Epithelial cell of prostate (primary cell): ENCODE results near the gene ATP6V1A.

ENCODE experiments used
- DNase-seq: peaks from one replicate; pipeline ENCODE4 v3.0.0-alpha.2; 2011; ENCODE audit warnings: low read depth, low spot score
- H3K27ac ChIP-seq: fragments of 450-650 bp; 2 replicates; pipeline ENCODE4 v1.5.1; 2017; ENCODE audit warnings: mild to moderate bottlenecking

Gene ATP6V1A

GRCh38 chr3:113745756-113746547 is 883 bp upstream of the ATP6V1A start, which contains the start of gene NAA50:
TSS of gene NAA50 (minus strand) at chr3:113746249. CDS start at chr3:113745949, 300 bp downstream.
- peak within 1 kb of the TSS; percentile 98 for H3K27ac ChIP-seq
- no peak for DNase-seq

DNA sequence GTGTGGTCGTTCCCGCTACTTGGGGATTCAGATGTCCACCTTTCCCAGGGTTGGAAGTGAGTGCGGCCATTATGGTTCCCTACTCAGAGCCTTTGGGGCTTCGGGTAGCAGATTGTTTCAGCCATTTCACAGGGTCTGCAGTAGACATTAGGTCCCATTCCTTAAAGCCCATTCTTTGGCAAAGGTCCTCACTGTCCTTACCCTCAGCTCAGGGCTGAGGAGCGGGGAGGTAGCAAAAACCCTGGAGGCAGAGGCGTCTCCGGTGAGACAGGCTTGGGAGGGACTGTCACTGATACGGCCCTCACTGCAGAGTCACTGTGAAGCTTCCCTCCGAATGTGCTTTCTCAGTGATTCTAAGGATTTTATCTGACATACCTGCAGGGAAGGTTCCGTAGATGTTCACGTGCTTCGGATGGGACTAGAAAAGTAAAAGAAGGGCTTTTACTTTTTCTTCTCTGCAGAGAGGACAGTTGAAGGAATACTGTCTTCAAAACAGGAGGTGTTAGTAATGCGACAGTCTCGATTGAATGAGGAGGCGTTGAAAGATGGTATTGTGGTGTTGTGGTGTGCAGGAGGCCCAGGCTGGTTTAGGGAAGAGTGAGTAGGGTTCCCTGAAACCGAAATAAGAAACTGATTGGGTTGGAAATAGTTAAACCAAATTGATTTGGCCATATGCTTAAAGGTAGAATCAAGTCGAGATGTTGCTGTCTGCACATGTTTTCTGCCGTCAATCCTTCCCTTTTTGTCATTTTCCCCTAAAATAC is 630 bp downstream of the ATP6V1A start:
- no peak for DNase-seq
- peak overlapping the region; percentile 98 for H3K27ac ChIP-seq

DNA sequence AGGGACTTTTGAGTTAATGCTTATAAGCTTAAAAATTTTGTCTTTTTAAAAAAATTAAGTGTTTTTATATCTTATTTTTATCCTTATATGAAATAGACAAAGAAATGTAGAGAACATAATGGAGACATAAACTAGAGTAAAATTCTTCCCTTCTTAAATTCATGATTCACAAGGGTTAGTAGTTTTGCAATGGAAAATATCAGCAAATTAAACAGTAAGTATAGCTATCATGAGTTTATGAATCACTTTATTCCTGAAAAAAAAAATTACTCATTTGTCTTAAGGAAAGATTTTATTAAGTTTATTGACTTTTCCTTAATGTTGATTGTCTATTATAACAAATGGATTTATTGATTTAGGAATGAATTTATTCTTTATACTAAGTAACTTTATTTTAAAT is 4.3 kb downstream of the ATP6V1A start:
- no peak for DNase-seq
- H3K27ac ChIP-seq: no peak overlapping the region

- no peak overlapping the region for H3K27ac ChIP-seq
These were observed 6.6 kb downstream of the ATP6V1A start for GRCh38 chr3:113753376-113753985.

DNA sequence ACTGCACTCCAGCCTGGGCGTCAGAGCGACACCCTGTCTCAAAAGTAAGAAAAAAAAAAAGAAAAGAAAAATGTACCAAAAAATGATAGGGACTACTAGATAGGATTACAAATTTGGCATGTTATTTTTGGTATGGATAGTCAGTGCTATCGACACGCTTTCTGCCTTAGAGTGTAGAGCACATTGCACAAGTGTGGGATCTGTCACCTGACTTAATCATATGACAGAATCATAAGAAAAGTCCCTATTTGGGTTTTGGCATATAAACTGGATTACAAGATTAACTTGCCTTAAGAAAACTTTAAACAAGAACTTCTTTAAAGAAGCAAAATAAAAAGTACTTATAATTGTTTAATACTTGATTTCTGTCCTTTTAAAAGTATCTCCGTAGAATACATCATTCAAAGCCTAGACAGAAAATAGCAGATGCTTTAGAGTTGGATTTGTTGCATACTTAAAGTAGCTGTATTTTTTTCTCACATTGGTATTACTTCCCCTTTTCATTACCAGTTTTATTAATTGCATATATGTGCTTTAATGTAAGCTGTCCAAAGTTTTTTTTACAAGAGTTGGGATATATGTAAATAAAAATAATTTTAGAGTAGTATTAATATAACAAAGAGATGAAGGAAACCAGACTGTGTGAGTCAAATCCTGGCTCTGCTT is 7.8 kb downstream of the ATP6V1A start:
- DNase-seq: no peak

More at GRCh38 chr3:113753376-113753985, 6.6 kb downstream of the ATP6V1A start:
- no peak for DNase-seq

DNA sequence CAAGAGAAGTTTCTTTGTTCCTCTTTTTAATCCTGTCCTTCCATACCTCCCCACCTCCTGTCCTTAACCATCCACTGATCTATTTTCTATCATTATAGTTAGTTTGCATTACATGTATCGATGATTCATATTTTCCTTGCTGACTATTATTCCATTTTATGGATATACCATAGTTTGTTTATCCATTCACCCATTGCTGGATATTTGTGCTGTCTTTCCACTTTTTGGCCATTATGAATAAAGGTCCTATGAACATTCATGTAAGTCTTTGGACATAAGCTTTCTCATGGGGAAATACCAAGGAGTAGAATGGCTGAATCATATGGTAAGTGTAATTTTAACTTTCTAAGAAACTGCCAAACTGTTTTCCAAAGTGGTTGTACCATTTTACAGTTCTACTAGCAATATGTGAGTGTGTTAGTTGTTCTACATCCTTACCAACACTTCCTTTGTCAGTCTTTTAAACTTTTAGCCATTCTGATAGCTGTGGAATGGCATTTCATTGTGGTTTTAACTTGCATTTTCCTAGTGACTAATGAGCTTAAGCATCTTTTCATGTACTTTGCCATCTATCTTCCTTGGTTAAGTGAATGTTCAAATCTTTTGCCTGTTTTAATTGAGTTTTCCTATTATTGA is 11.7 kb downstream of the ATP6V1A start:
- no peak for DNase-seq
- no peak overlapping the region for H3K27ac ChIP-seq

More for the DNA sequence above, 7.8 kb downstream of the ATP6V1A start:
- no peak overlapping the region for H3K27ac ChIP-seq

DNA sequence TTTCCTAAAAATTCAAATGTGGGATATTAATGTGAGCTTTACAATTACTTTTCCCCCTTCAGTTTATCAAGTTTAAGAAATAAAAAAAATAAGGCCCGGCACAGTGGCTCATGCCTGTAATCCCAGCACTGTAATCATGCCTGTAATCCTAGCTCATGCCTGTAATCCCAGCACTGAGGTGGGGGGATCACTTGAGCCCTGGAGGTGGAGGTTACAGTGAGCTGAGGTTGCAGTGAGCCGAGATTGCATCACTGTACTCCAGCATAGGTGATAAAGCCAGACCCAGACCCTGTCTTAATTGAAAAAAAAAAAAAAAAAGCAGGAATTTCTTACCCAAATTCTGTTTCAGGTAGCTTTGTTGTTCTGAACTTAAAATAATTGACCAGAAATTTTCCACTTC is 17.9 kb downstream of the ATP6V1A start:
- H3K27ac ChIP-seq: no peak overlapping the region
- DNase-seq: no peak

- no peak for DNase-seq
- no peak overlapping the region for H3K27ac ChIP-seq
These were observed 22.7 kb downstream of the ATP6V1A start for GRCh38 chr3:113769551-113769950.

GRCh38 chr3:113771993-113772392 is 25.2 kb downstream of the ATP6V1A start:
- no peak overlapping the region for H3K27ac ChIP-seq
- no peak for DNase-seq

DNA sequence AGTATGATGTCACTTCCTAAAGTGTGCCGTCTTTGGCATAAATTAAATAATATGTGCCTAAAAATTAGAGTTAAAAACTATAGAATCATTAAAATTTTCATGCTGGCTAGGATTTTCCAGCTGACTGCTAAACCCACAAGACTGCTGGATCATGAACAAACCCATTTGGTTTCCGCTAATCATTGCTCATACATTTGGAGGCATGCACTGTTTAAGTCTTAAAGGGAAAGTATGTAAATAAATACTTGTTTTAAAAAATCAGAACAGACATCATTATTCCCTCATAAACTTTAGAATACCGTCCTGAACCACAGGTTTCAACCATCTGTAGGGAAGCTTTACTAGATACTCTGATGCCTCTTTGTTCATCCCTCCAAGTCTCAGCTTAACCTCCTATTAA is 26.5 kb downstream of the ATP6V1A start:
- H3K27ac ChIP-seq: no peak overlapping the region
- DNase-seq: no peak

DNA sequence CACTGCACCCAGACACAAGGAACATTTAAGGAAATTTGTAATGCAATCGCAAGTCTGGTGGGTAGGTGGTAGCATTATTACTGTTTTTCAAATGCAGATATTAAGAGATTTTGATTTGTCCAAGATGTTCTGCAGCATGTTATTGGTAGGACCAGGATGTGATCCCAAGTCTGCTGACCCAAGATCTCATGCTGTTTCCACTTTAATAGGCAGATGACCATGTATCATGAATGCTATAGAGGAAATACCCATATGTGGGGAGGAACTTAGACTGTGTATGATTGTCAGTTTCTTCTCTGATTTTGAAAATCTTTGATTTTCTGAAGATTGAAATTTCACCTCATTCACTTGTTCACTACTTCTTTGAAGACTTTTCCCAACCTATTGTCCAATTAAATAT is 28.7 kb downstream of the ATP6V1A start:
- no peak overlapping the region for H3K27ac ChIP-seq
- DNase-seq: no peak

DNA sequence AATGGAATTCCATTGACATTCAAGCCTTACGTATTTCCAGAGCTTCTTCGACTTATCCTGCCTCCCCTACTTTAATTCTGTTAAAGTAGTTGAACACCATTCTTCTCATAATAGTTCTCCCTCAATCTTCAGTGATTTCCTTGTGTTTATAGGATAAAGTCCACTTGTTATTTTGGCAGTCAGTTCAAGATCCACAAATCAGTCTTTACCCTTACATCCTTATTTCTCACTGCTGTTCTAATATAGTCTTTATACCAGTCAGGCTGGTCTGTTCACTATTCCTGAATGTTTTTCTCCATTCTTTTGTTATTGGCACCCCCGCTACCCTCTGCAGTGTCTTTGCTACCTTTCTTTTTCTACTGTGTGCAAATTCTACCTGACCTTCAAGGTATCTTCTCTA is 29.7 kb downstream of the ATP6V1A start:
- H3K27ac ChIP-seq: no peak overlapping the region
- no peak for DNase-seq

GRCh38 chr3:113783463-113783862 is 36.6 kb downstream of the ATP6V1A start:
- DNase-seq: no peak
- no peak overlapping the region for H3K27ac ChIP-seq

GRCh38 chr3:113783980-113784379 is 37.1 kb downstream of the ATP6V1A start:
- H3K27ac ChIP-seq: no peak overlapping the region
- DNase-seq: no peak

DNA sequence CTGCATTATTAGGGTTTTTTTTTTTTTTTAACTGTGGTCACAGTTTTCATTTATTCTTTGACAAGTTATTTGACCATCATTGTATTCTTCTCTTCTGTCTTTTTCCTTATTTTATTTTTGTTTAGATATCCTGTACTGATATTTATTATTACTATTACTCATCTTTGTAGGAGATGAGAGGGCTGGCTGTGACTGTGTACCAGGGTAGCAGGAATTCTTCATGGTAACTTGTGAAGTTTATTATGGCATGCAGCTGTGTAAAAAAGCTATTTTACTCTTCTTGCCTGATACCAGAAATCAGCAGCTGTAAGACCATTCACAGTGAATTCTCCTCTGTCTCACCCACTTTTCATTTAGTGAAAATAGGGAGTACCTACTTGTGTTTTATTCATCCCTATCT is 44.5 kb downstream of the ATP6V1A start:
- no peak for DNase-seq
- H3K27ac ChIP-seq: no peak overlapping the region

- H3K27ac ChIP-seq: no peak overlapping the region
- no peak for DNase-seq
These were observed 47.7 kb downstream of the ATP6V1A start for GRCh38 chr3:113794526-113794925.

DNA sequence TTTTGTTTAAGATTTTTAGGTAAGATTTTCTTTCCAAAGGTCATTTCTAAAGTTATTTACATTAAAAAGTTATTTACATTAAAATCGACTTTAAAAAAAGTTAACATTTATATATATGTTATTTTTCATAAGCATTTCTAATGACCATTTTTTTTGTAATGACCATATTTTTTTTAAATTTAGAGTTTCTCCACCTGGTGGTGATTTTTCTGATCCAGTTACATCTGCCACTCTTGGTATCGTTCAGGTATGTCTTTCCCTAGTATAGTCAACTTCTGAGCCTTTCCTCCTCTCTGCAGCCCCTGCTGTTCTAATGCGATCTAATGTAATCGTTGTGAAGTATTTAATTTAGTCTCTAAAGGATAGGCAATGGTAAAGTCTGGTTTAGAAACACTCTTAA is 48.9 kb downstream of the ATP6V1A start:
- no peak overlapping the region for H3K27ac ChIP-seq
- DNase-seq: no peak

DNA sequence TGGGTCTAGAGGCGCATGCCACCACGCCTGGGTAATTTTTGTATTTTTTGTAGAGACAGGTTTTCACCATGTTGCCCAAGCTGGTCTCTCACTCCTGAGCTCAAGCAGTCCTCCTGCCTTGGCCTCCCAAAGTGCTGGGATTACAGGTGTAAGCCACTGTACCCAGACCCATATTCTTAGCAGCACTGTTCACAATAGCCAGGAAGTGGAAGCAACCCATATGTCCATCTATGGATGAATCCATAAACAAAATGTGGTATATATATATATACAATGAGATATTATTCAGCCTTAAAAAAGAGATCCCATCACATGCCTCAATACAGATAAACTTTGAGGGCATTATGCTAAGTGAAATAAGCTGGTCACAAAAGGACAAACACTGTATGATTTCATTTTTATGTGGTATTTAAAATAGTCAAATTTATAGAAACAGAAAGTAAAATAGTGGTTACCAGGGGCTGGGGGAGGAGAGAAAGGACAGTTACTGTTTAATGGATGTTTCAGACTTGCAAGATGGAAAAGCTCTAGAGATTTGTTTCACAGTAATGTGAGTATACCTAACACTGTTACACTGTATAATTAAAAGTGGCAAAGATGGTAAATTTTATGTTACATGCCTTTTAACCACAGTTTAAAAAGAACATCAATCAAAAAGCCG is 56.1 kb downstream of the ATP6V1A start:
- H3K27ac ChIP-seq: no peak overlapping the region

DNA sequence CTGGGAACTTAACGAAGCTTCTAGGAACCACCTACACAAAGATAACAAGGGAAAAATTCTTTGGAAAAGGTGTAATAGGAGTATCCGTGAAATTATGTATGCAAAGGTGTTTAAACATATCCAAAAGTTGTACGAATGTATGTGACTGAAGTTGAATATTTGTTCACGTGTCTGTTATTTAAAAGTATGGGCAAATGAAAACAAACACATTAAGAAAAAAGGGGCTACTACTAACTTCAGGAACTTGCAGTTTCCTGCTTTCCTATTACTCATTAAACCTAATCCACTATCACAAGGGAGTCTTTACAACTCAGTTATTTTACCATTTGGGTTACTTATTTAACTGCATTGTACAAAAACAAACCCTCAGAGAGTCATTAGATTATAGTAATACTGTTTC is 57.8 kb downstream of the ATP6V1A start:
- no peak for DNase-seq
- H3K27ac ChIP-seq: no peak overlapping the region

More for the DNA sequence above, 56.1 kb downstream of the ATP6V1A start:
- no peak for DNase-seq

DNA sequence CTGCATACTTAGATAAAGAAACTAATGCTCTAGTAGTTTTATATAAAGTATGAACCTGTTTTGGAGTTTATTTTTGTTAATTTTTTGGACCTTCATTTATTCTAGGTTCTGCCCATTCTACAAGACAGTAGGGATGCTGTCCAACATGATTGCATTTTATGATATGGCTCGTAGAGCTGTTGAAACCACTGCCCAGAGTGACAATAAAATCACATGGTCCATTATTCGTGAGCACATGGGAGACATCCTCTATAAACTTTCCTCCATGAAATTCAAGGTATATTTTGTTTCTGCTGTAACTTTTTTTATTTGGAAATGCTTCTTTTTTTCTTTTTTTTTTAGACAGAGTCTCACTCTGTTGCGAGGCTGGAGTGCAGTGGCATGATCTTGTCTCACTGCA is 58.4 kb downstream of the ATP6V1A start:
- H3K27ac ChIP-seq: no peak overlapping the region
- no peak for DNase-seq
